ENCODE results near the gene FGR. TPM values are rescaled to one million over a fixed set of nuclear protein-coding genes. Genes with fewer than 3 reads are reported as not detected.

The FGR gene
- total and polyA plus RNA-seq, 2 of the 13 experiments (the other 11 are each of a cell fraction or from before 2014, with no cell fraction given), result not detected

GRCh38 chr1:27661412-27662075 is 26.6 kb upstream of the FGR start:
- Histone ChIP-seq H3K9ac (ENCODE audit: insufficient read depth, low read depth, low read length) (no peak overlapping the region), H2AFZ (ENCODE audit: low read length) (peak overlapping the region; percentile 15), H3K27me3 (ENCODE audit: control insufficient read depth in 1 of 2, insufficient read depth in 2 of 2, low read length in 2 of 2) (peaks cover 1 to 6% of the 10 kb centered on the region in 2 experiments; a peak in 1 of 5 replicates), H3K27ac (ENCODE audit: extremely low read length, insufficient read depth, low read length) (no peak overlapping the region), H3K4me2 (ENCODE audit: low read depth, low read length) (no peak overlapping the region), H3K79me2 (ENCODE audit: insufficient read depth, low read length) (no peaks in the 10 kb centered on the region), H3K4me3 (replicated peaks in 1 of 3; ENCODE audit: insufficient read depth in 1 of 3, low read depth in 2 of 3, low read length in 3 of 3) (no peak overlapping the region), H3K9me3 (ENCODE audit: low read length) (no peaks in the 10 kb centered on the region), H4K20me1 (ENCODE audit: insufficient read depth, low read length) (no peaks in the 10 kb centered on the region), H3K36me3 (replicated peaks in 1 of 2; ENCODE audit: control insufficient read depth in 1 of 2, insufficient read depth in 2 of 2, low read length in 2 of 2) (no peaks in the 10 kb centered on the region), H3K4me1 (ENCODE audit: insufficient read depth, low read length) (peaks cover 32% of the 10 kb centered on the region)
- WGBS (ENCODE audit: low lambda C conversion rate), result 73% methylated on average over 3 of the region's 8 CpGs
- ChIA-PET CTCF (ENCODE audit: low intra/inter-chr PET ratio, low total read pairs) (interaction anchor here (1.3 to 1.4 kb wide), 2 partner anchors 17 to 93 kb away, joined by 3 read pairs; no protein-coding TSS in a partner anchor), POLR2A (interaction anchor here (0.7 kb wide), 1 partner anchor 54 kb away, joined by 3 read pairs; no protein-coding TSS in a partner anchor)
- intact Hi-C loops (cut with micrococcal nuclease; ENCODE audit: unreplicated experiment), result loop anchor here (5.0 to 10.0 kb wide), 2 partner anchors 99 to 267 kb away; partner anchors contain the start of gene GPR3
- in situ Hi-C loops (cut with HindIII; ENCODE audit: extremely low pct_ligation_motif_present, low pct_unique_long_range_greater_than_20kb), result no loop called here
- BruUV-seq (replicated peaks), result no TSS peak
- no peak for TF ChIP-seq GATAD1 (CRISPR knock-in tag; IDR thresholded peaks at IDR 0.05)
- TF ChIP-seq BRD4 (CRISPR knock-in tag; IDR thresholded peaks at IDR 0.05), result no peak
- TF ChIP-seq MIER3 (CRISPR knock-in tag; IDR thresholded peaks at IDR 0.05; ENCODE audit: borderline replicate concordance), result no peak
- no peak for TF ChIP-seq ZSCAN5A (CRISPR knock-in tag; IDR thresholded peaks at IDR 0.05; ENCODE audit: borderline replicate concordance)
- TF ChIP-seq RBAK (CRISPR knock-in tag; IDR thresholded peaks at IDR 0.05), result no peak
- TF ChIP-seq ZIK1 (CRISPR knock-in tag; IDR thresholded peaks at IDR 0.05; ENCODE audit: borderline replicate concordance, low read depth), result no peak
- no peak for TF ChIP-seq SIN3A (IDR thresholded peaks at IDR 0.05; ENCODE audit: borderline replicate concordance, low read depth, low read length)
- TF ChIP-seq SRF (IDR thresholded peaks at IDR 0.05; ENCODE audit: low read depth, low read length), result no peak
- no peak for TF ChIP-seq ZNF441 (CRISPR knock-in tag; IDR thresholded peaks at IDR 0.05; ENCODE audit: borderline replicate concordance)
- no peak for TF ChIP-seq NPAS2 (CRISPR knock-in tag; IDR thresholded peaks at IDR 0.05; ENCODE audit: borderline replicate concordance)
- TF ChIP-seq, protein P1, sequence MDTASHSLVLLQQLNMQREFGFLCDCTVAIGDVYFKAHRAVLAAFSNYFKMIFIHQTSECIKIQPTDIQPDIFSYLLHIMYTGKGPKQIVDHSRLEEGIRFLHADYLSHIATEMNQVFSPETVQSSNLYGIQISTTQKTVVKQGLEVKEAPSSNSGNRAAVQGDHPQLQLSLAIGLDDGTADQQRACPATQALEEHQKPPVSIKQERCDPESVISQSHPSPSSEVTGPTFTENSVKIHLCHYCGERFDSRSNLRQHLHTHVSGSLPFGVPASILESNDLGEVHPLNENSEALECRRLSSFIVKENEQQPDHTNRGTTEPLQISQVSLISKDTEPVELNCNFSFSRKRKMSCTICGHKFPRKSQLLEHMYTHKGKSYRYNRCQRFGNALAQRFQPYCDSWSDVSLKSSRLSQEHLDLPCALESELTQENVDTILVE (CRISPR knock-in tag; IDR thresholded peaks at IDR 0.05), result no peak
- TF ChIP-seq HNF4G (IDR thresholded peaks at IDR 0.05; ENCODE audit: borderline replicate concordance, low read depth, low read length), result no peak
- no peak for TF ChIP-seq HNF4G (CRISPR knock-in tag; IDR thresholded peaks at IDR 0.05; ENCODE audit: borderline replicate concordance, low read depth)
- TF ChIP-seq CCDC6 (CRISPR knock-in tag; IDR thresholded peaks at IDR 0.05), result no peak
- no peak for TF ChIP-seq HDAC6 (IDR thresholded peaks at IDR 0.05; ENCODE audit: low read depth, low read length)
- TF ChIP-seq ZNF335 (CRISPR knock-in tag; IDR thresholded peaks at IDR 0.05), result no peak
- no peak for TF ChIP-seq HOMEZ (CRISPR knock-in tag; IDR thresholded peaks at IDR 0.05; ENCODE audit: low read depth)
- no peak for TF ChIP-seq PRDM4 (CRISPR knock-in tag; IDR thresholded peaks at IDR 0.05; ENCODE audit: borderline replicate concordance)
- no peak for TF ChIP-seq TAF1 (CRISPR knock-in tag; IDR thresholded peaks at IDR 0.05)
- FAIRE-seq, result no peak
- DNase-seq (ENCODE audit: low spot score), result no peak
- ATAC-seq, result no peak
